Liver (tissue), 9 donors: ENCODE measurements around the gene AHR. TPM values are rescaled to one million over a fixed set of nuclear protein-coding genes. Genes with fewer than 3 reads are reported as not detected.
"Not testable (repeated sequence)": the region's sequence is repeated elsewhere in the genome, so short reads cannot be mapped to it uniquely, and the experiment has no call there.

Source experiments
- DNase-seq: peaks from one replicate; pipeline ENCODE4 v3.0.0-alpha.2; 2017; ENCODE audit warnings: low spot score
- H3K27ac ChIP-seq, 2 donors: one replicate each; pipeline ENCODE4 v1.7.0; 2013; ENCODE audit warnings: inconsistent platforms in 2 of 2, low read length in 2 of 2, control low read depth in 1 of 2, low read depth in 1 of 2, mild to moderate bottlenecking in 1 of 2
- H3K27me3 ChIP-seq, 4 donors: one replicate each; pipeline versions ENCODE4 v1.6.1 to v1.7.0; 2013; ENCODE audit warnings: low read length in 3 of 4, inconsistent platforms in 1 of 4, mild to moderate bottlenecking in 1 of 4, moderate library complexity in 1 of 4; ENCODE audit not compliant: control insufficient read depth in 4 of 4, insufficient read depth in 4 of 4
- H3K36me3 ChIP-seq, 4 donors: one replicate each; pipeline versions ENCODE4 v1.6.1 to v1.7.0; 2013; ENCODE audit warnings: low read length in 3 of 4, mild to moderate bottlenecking in 3 of 4, low read depth in 1 of 4, moderate library complexity in 1 of 4; ENCODE audit not compliant: control insufficient read depth in 4 of 4, insufficient read depth in 3 of 4
- H3K4me1 ChIP-seq, 4 donors: one replicate each; pipeline versions ENCODE4 v1.6.1 to v1.7.0; 2013; ENCODE audit warnings: low read length in 3 of 4, mild to moderate bottlenecking in 3 of 4, moderate library complexity in 1 of 4; ENCODE audit not compliant: control insufficient read depth in 4 of 4, insufficient read depth in 4 of 4
- H3K4me3 ChIP-seq, 3 donors: one replicate each; pipeline versions ENCODE4 v1.6.1 to v1.7.0; 2013; ENCODE audit warnings: low read length in 3 of 3, control low read depth in 1 of 3, low read depth in 1 of 3, mild to moderate bottlenecking in 1 of 3
- H3K9ac ChIP-seq, 2 donors: one replicate each; pipeline ENCODE4 v1.7.0; 2013; ENCODE audit warnings: low read length in 2 of 2, mild to moderate bottlenecking in 2 of 2, moderate library complexity in 2 of 2, control low read depth in 1 of 2, low read depth in 1 of 2
- H3K9me3 ChIP-seq, 4 donors: one replicate each; pipeline versions ENCODE4 v1.6.1 to v1.7.0; 2013; ENCODE audit warnings: low read length in 3 of 4; ENCODE audit not compliant: control insufficient read depth in 4 of 4
- HNF4A ChIP-seq, 2 donors: conservative IDR thresholded peaks; 2 replicates each; pipeline ENCODE4 v1.6.1; 2016; ENCODE audit warnings: antibody characterized with exemption in 2 of 2, mild to moderate bottlenecking in 2 of 2
- JUND ChIP-seq, 2 donors: IDR thresholded peaks; 2 replicates each; pipeline ENCODE4 v1.6.1; 2016; ENCODE audit warnings: antibody characterized with exemption in 2 of 2
- MAX ChIP-seq: IDR thresholded peaks from 2 replicates; pipeline ENCODE4 v1.6.1; 2016; ENCODE audit warnings: antibody characterized with exemption
- NR2F2 ChIP-seq: IDR thresholded peaks from 2 replicates; pipeline ENCODE4 v1.6.1; 2016; ENCODE audit warnings: antibody characterized with exemption
- RAD21 ChIP-seq, 2 donors: IDR thresholded peaks; 2 replicates each; pipeline ENCODE4 v1.6.1; 2016; ENCODE audit warnings: antibody characterized with exemption in 2 of 2, mild to moderate bottlenecking in 2 of 2
- SP1 ChIP-seq: IDR thresholded peaks from 2 replicates; pipeline ENCODE4 v1.6.1; 2018; ENCODE audit warnings: antibody characterized with exemption, mild to moderate bottlenecking
- TAF1 ChIP-seq: conservative IDR thresholded peaks from 2 replicates; pipeline ENCODE4 v1.6.1; 2016; ENCODE audit warnings: antibody characterized with exemption, mild to moderate bottlenecking
- ZBTB33 ChIP-seq: IDR thresholded peaks from 2 replicates; pipeline ENCODE4 v1.6.1; 2016; ENCODE audit warnings: antibody characterized with exemption
- WGBS: extraction: QIAGEN DNeasy Blood & Tissue Kit; methylation state at CpG from one replicate; pipeline ENCODE4 v1.1.7; 2013; 5-methylcytosine and 5-hydroxymethylcytosine counted together
- polyA plus RNA-seq, 2 donors: library from polyadenylated mRNA; stranded (reverse) in 1 of 2; unstranded in 1 of 2; fragments of 200-250 nt in 1 of 2; fragments of >200 nt in 1 of 2; fragmentation: Nextera tagmentation in 1 of 2; extraction: Ambion mirVana in 1 of 2; gene quantifications; one replicate each; pipeline versions ENCODE4 v1.2.1 to v1.2.3, GENCODE V29; 2013 to 2015
- total RNA-seq, 2 donors: library from RNA; depleted of rRNA; stranded (reverse); fragments of >200 nt; gene quantifications; one replicate each; pipeline ENCODE4 v1.2.3, GENCODE V29; 2014
- TF ChIP-seq, protein P1 (sequence below): fragments of 150-350 bp; IDR thresholded peaks from 2 replicates; pipeline ENCODE4 v1.5.1; 2017; ENCODE audit warnings: improper control_type of control experiment, low read depth, low read length; ENCODE audit not compliant: missing input control
- donor health status: healthy.
- donor health status: healthy.
- donor health status: healthy.
- donor health status: healthy.
- donor health status: healthy.

The AHR gene
- total and polyA plus RNA-seq, 4 donors: 9.9 to 61.2 (median 20.1) TPM

- H3K27me3 ChIP-seq, H3K36me3 ChIP-seq, H3K9me3 ChIP-seq, H3K4me3 ChIP-seq, H3K9ac ChIP-seq, DNase-seq: not testable (repeated sequence)
- peak in 1 of 2 donors; percentile 3 for TF ChIP-seq RAD21 (IDR thresholded peaks at IDR 0.05)
- peak overlapping the region in 1 of 2 donors; percentile 7 for H3K27ac ChIP-seq
- 67% methylated on average over 8 of the region's 8 CpGs for WGBS
- peaks cover 0 to 14% (median 3%) of the 10 kb centered on the region in 4 donors for H3K4me1 ChIP-seq
These were observed 84.2 kb downstream of the AHR start for GRCh38 chr7:17382408-17383354.

GRCh38 chr7:17384400-17384799, 85.9 kb downstream of the AHR start:
- Histone ChIP-seq H3K4me1 (peaks cover 0 to 14% (median 3%) of the 10 kb centered on the region in 4 donors), H3K4me3 (no peak overlapping the region), H3K9me3 (no peaks in the 10 kb centered on the region), H3K36me3 (no peaks in the 10 kb centered on the region), H3K27ac (no peak overlapping the region), H3K27me3 (no peaks in the 10 kb centered on the region), H3K9ac (no peak overlapping the region)
- WGBS: 92% methylated on average over 1 of the region's 1 CpG
- TF ChIP-seq NR2F2 (no peak), MAX (no peak), JUND (IDR thresholded peaks at IDR 0.05) (no peak), SP1 (no peak), HNF4A (conservative IDR thresholded peaks at IDR 0.05) (no peak), RAD21 (IDR thresholded peaks at IDR 0.05) (no peak)
- TF ChIP-seq, protein P1, sequence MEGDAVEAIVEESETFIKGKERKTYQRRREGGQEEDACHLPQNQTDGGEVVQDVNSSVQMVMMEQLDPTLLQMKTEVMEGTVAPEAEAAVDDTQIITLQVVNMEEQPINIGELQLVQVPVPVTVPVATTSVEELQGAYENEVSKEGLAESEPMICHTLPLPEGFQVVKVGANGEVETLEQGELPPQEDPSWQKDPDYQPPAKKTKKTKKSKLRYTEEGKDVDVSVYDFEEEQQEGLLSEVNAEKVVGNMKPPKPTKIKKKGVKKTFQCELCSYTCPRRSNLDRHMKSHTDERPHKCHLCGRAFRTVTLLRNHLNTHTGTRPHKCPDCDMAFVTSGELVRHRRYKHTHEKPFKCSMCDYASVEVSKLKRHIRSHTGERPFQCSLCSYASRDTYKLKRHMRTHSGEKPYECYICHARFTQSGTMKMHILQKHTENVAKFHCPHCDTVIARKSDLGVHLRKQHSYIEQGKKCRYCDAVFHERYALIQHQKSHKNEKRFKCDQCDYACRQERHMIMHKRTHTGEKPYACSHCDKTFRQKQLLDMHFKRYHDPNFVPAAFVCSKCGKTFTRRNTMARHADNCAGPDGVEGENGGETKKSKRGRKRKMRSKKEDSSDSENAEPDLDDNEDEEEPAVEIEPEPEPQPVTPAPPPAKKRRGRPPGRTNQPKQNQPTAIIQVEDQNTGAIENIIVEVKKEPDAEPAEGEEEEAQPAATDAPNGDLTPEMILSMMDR: no peak
- DNase-seq: no peak

DNA sequence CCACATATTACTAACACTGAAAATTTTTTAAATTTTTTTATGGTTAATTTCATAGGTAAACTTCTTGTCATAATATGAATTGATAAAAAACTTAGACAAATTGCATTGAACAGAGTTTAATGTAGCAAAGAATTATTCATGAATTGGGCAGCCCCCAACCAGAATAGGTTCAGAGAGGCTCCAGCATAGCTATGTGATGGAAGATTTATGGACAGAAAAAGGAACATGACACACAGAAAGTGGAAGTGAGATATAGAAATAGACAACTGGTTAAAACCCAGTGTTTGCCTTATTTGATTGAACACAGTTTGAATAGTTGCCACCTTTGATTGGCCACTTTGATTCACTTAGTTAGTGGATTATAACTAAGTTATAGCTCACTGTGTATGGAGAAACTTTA, 87.2 kb downstream of the AHR start:
- H3K27me3 ChIP-seq: no peaks in the 10 kb centered on the region
- no peak overlapping the region for H3K9ac ChIP-seq
- no peak overlapping the region for H3K4me3 ChIP-seq
- TF ChIP-seq MAX (no peak), TAF1 (no peak), ZBTB33 (no peak)
- TF ChIP-seq, protein P1: no peak
- H3K9me3 ChIP-seq: no peaks in the 10 kb centered on the region
- H3K27ac ChIP-seq: no peak overlapping the region
- DNase-seq: no peak
- H3K4me1 ChIP-seq: peaks cover 0 to 10% (median 3%) of the 10 kb centered on the region in 4 donors
- no peaks in the 10 kb centered on the region for H3K36me3 ChIP-seq
